ENCODE measurements around the gene RTN4RL2. TPM values are rescaled to one million over a fixed set of nuclear protein-coding genes. Genes with fewer than 3 reads are reported as not detected.

The RTN4RL2 gene
- total RNA-seq, 1 donor: 0.36 TPM

DNA sequence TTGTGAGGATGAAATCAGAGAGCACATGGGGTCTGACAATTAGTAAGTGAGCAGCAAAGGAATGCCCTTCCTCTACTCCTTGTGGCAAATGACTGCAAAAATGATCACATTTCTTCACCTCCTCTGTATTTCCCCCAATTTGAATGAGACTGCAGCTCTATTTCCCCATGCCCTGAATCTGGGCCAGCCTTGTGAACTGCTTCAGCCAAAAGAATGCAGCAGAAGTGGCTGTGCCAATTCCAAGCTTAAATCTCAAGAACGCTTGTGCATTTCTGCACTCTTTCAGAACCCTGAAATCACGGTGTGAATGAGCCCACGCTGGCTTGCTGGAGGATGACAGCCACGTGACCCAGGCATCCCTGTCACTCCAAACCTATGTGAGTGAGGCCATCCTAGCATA, 43.3 kb upstream of the RTN4RL2 start:
- H3K4me3 ChIP-seq (ENCODE audit: insufficient read depth, low read length): no peak overlapping the region
- H3K36me3 ChIP-seq (ENCODE audit: insufficient read depth, low read length): peaks cover 68% of the 10 kb centered on the region

DNA sequence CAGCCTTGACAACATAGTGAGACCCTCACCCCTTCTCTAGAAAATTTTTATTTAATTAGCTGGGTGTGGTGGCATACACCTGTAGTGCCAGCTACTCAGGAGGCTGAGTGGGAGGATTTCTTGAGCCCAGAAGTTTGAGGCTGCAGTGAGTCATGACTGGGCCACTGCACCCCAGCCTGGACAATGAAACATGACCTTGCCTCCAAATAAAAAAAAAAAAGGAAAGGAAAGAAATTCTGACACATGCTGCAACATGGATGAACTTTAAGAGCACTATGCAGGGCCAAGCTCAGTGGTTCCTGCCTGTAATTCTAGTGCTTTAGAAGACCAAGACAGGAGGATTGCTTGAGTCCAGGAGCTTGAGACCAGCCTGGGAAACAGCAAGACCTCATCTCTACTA, 42.2 kb upstream of the RTN4RL2 start:
- DNase-seq (ENCODE audit: insufficient read length, low spot score, missing footprints): no peak
- Histone ChIP-seq H3K4me1 (ENCODE audit: insufficient read depth, low read length) (no peaks in the 10 kb centered on the region), H3K27me3 (ENCODE audit: insufficient read depth, low read length) (no peaks in the 10 kb centered on the region), H3K9me3 (ENCODE audit: low read depth, low read length) (no peaks in the 10 kb centered on the region), H3K36me3 (ENCODE audit: insufficient read depth, low read length) (peaks cover 68% of the 10 kb centered on the region), H3K4me3 (ENCODE audit: insufficient read depth, low read length) (no peak overlapping the region), H3K4me2 (ENCODE audit: insufficient read depth, low read length) (no peak overlapping the region), H2AFZ (ENCODE audit: low read length) (no peak overlapping the region), H4K20me1 (ENCODE audit: insufficient read depth, low read length) (peaks cover 4% of the 10 kb centered on the region), H3K79me2 (ENCODE audit: insufficient read depth, low read length) (peaks cover 8% of the 10 kb centered on the region), H3K27ac (ENCODE audit: low read depth, low read length) (no peak overlapping the region)
- TF ChIP-seq, protein P1, sequence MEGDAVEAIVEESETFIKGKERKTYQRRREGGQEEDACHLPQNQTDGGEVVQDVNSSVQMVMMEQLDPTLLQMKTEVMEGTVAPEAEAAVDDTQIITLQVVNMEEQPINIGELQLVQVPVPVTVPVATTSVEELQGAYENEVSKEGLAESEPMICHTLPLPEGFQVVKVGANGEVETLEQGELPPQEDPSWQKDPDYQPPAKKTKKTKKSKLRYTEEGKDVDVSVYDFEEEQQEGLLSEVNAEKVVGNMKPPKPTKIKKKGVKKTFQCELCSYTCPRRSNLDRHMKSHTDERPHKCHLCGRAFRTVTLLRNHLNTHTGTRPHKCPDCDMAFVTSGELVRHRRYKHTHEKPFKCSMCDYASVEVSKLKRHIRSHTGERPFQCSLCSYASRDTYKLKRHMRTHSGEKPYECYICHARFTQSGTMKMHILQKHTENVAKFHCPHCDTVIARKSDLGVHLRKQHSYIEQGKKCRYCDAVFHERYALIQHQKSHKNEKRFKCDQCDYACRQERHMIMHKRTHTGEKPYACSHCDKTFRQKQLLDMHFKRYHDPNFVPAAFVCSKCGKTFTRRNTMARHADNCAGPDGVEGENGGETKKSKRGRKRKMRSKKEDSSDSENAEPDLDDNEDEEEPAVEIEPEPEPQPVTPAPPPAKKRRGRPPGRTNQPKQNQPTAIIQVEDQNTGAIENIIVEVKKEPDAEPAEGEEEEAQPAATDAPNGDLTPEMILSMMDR (IDR thresholded peaks at IDR 0.05; ENCODE audit: extremely low read depth, low read depth, low read length): no peak

More for the DNA sequence above, 43.3 kb upstream of the RTN4RL2 start:
- Histone ChIP-seq H4K20me1 (ENCODE audit: insufficient read depth, low read length) (peaks cover 4% of the 10 kb centered on the region), H3K79me2 (ENCODE audit: insufficient read depth, low read length) (peaks cover 4% of the 10 kb centered on the region), H3K27ac (ENCODE audit: low read depth, low read length) (no peak overlapping the region), H3K9me3 (ENCODE audit: low read depth, low read length) (no peaks in the 10 kb centered on the region), H3K4me1 (ENCODE audit: insufficient read depth, low read length) (no peaks in the 10 kb centered on the region), H3K27me3 (ENCODE audit: insufficient read depth, low read length) (no peaks in the 10 kb centered on the region), H2AFZ (ENCODE audit: low read length) (no peak overlapping the region), H3K4me2 (ENCODE audit: insufficient read depth, low read length) (no peak overlapping the region)
- TF ChIP-seq, protein P1 (IDR thresholded peaks at IDR 0.05; ENCODE audit: extremely low read depth, low read depth, low read length): no peak
- DNase-seq (ENCODE audit: insufficient read length, low spot score, missing footprints): no peak

DNA sequence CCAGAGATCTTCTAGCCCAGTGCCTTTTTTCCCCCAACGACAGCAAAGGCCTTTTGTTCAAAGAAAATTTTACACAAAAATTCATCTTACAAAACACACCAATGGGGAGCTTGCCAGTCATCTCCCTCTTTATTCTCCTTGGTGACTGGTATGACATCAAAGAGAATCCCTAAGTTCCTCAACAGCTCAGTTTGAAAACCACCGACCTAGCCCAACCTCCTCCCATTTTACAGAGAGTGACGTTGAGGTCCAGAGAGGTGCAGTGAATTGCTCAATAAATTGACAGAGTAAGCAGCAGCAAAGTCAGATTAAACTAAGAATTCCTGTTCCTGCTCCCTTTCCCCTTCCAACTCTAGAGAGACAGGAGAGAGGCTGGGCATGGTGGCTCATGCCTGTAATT, 41.2 kb upstream of the RTN4RL2 start:
- TF ChIP-seq, protein P1 (IDR thresholded peaks at IDR 0.05; ENCODE audit: extremely low read depth, low read depth, low read length): no peak
- no peak for DNase-seq (ENCODE audit: insufficient read length, low spot score, missing footprints)
- peaks cover 67% of the 10 kb centered on the region for H3K36me3 ChIP-seq (ENCODE audit: insufficient read depth, low read length)
- H3K79me2 ChIP-seq (ENCODE audit: insufficient read depth, low read length): peaks cover 8% of the 10 kb centered on the region
- H3K9me3 ChIP-seq (ENCODE audit: low read depth, low read length): no peaks in the 10 kb centered on the region
- no peak overlapping the region for H3K4me2 ChIP-seq (ENCODE audit: insufficient read depth, low read length)
- peaks cover 2% of the 10 kb centered on the region for H3K4me1 ChIP-seq (ENCODE audit: insufficient read depth, low read length)
- H2AFZ ChIP-seq (ENCODE audit: low read length): no peak overlapping the region
- H3K27ac ChIP-seq (ENCODE audit: low read depth, low read length): no peak overlapping the region
- H4K20me1 ChIP-seq (ENCODE audit: insufficient read depth, low read length): no peaks in the 10 kb centered on the region
- H3K27me3 ChIP-seq (ENCODE audit: insufficient read depth, low read length): no peaks in the 10 kb centered on the region
- H3K4me3 ChIP-seq (ENCODE audit: insufficient read depth, low read length): no peak overlapping the region

DNA sequence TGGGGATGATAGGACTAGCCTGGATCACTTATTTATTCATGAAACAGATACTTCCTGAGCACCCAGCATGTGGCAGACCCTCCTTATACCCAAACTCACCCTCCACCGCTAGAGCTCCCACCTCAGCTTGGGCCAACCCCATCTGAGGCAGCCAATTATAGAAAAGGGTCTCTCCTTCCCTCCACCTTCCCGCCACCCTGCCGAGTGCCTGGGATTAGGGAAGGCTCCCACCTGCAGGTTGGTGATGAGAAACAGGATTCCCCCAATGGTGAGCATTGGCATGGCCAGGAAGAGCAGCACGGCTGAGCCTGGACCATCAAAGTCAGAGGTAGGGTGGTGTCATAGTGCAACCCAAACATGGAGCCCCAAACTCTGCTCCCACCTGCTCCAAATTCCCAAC, 39.3 kb upstream of the RTN4RL2 start:
- H3K4me3 ChIP-seq (ENCODE audit: insufficient read depth, low read length): no peak overlapping the region

More for the DNA sequence above, 39.3 kb upstream of the RTN4RL2 start:
- Histone ChIP-seq H3K79me2 (ENCODE audit: insufficient read depth, low read length) (peaks cover 20% of the 10 kb centered on the region), H4K20me1 (ENCODE audit: insufficient read depth, low read length) (no peaks in the 10 kb centered on the region), H3K27ac (ENCODE audit: low read depth, low read length) (no peak overlapping the region), H3K36me3 (ENCODE audit: insufficient read depth, low read length) (peaks cover 50% of the 10 kb centered on the region), H3K27me3 (ENCODE audit: insufficient read depth, low read length) (no peaks in the 10 kb centered on the region), H3K9me3 (ENCODE audit: low read depth, low read length) (no peaks in the 10 kb centered on the region), H3K4me2 (ENCODE audit: insufficient read depth, low read length) (no peak overlapping the region), H3K4me1 (ENCODE audit: insufficient read depth, low read length) (peaks cover 21% of the 10 kb centered on the region), H2AFZ (ENCODE audit: low read length) (no peak overlapping the region)
- TF ChIP-seq, protein P1 (IDR thresholded peaks at IDR 0.05; ENCODE audit: extremely low read depth, low read depth, low read length): no peak
- DNase-seq (ENCODE audit: insufficient read length, low spot score, missing footprints): no peak
